OCI-LY7 (cell line): ENCODE data around the gene CAPRIN1. TPM values are rescaled to one million over a fixed set of nuclear protein-coding genes. Genes with fewer than 3 reads are reported as not detected.

Source experiments
- BruUV-seq: library from RNA; stranded (reverse); fragments of 400-500 nt; replicated peaks from 2 replicates; lab custom pipeline; 2021; lab: Mats Ljungman, UMichigan
- CTCF ChIA-PET: fragments of 300-600 bp; sonication (Branson Sonifier 250); formaldehyde crosslinking; loops from one replicate; lab custom pipeline; 2022; ENCODE audit warnings: antibody characterized with exemption; ENCODE audit not compliant: unreplicated experiment; lab: Charles Lee
- POLR2A ChIA-PET: fragments of 300-600 bp; sonication (Branson Sonifier 250); formaldehyde crosslinking; loops from one replicate; lab custom pipeline; 2022; ENCODE audit warnings: antibody characterized with exemption; lab: Charles Lee
- DNase-seq: peaks from one replicate; pipeline ENCODE4 v3.0.0-alpha.2; 2015; ENCODE audit warnings: low spot score
- H2AFZ ChIP-seq: fragments of 200-600 bp; sonication (generic), shearing (Covaris generic); 2 replicates; pipeline ENCODE4 v1.6.1; 2014; ENCODE audit warnings: mild to moderate bottlenecking, antibody characterized with exemption, low read length, moderate library complexity
- H3K27ac ChIP-seq: fragments of 200-600 bp; sonication (generic); 2 replicates; pipeline ENCODE4 v1.5.1; 2014; ENCODE audit warnings: mixed run types, low read depth, mild to moderate bottlenecking, moderate library complexity, low read length, inconsistent platforms; ENCODE audit not compliant: poor library complexity, severe bottlenecking
- H3K36me3 ChIP-seq: fragments of 200-600 bp; sonication (generic); 2 replicates; pipeline ENCODE4 v1.6.1; 2014; ENCODE audit warnings: mild to moderate bottlenecking, antibody characterized with exemption, low read length, moderate library complexity, mixed read lengths; ENCODE audit not compliant: insufficient read depth
- H3K4me1 ChIP-seq: fragments of 200-600 bp; sonication (generic); 2 replicates; pipeline ENCODE4 v1.5.1; 2014; ENCODE audit warnings: mild to moderate bottlenecking, low read length; ENCODE audit not compliant: insufficient read depth, poor library complexity, severe bottlenecking
- H3K4me2 ChIP-seq: fragments of 200-600 bp; sonication (generic); 2 replicates; pipeline ENCODE4 v1.6.1; 2014; ENCODE audit warnings: mild to moderate bottlenecking, low read length
- H3K4me3 ChIP-seq: fragments of 200-600 bp; sonication (generic); 2 replicates; pipeline ENCODE4 v1.5.1; 2014; ENCODE audit warnings: mild to moderate bottlenecking, low read depth, low read length; ENCODE audit not compliant: poor library complexity, severe bottlenecking
- H3K79me2 ChIP-seq: fragments of 200-600 bp; sonication (generic); 2 replicates; pipeline ENCODE4 v1.6.1; 2016; ENCODE audit warnings: low read depth, mild to moderate bottlenecking, low read length, moderate library complexity, mixed read lengths; ENCODE audit not compliant: insufficient read depth
- H3K9me2 ChIP-seq: fragments of 200-600 bp; sonication (generic); 2 replicates; pipeline ENCODE4 v1.6.1; 2016; ENCODE audit warnings: mild to moderate bottlenecking, low read length, mixed read lengths; ENCODE audit not compliant: insufficient read depth
- H3K9me3 ChIP-seq: fragments of 200-600 bp; sonication (generic); 2 replicates; pipeline ENCODE4 v1.6.1; 2014; ENCODE audit warnings: mild to moderate bottlenecking, mixed run types, low read length, mixed read lengths
- H4K20me1 ChIP-seq: fragments of 200-600 bp; sonication (generic); 2 replicates; pipeline ENCODE4 v1.6.1; 2014; ENCODE audit warnings: mild to moderate bottlenecking, antibody characterized with exemption, low read length, moderate library complexity, mixed read lengths; ENCODE audit not compliant: insufficient read depth
- CTCF ChIP-seq: fragments of 200-600 bp; sonication (generic); conservative IDR thresholded peaks from 2 replicates; pipeline ENCODE4 v1.5.1; 2014; ENCODE audit warnings: mild to moderate bottlenecking, antibody characterized with exemption, low read length, moderate library complexity, mixed read lengths
- EZH2phosphoT487 ChIP-seq: fragments of 200-600 bp; sonication (generic); IDR thresholded peaks from 2 replicates; pipeline ENCODE4 v1.6.1; 2018; ENCODE audit warnings: low read depth, borderline replicate concordance, mild to moderate bottlenecking, mixed run types, antibody characterized with exemption, low read length, moderate library complexity, mixed read lengths
- intact Hi-C: fragments of 100-400 bp; cut with micrococcal nuclease; formaldehyde crosslinking; loops from one replicate; pipeline ENCODE4 v1.10.0; 2022; ENCODE audit not compliant: unreplicated experiment
- total RNA-seq, 2 experiments: library from RNA; depleted of rRNA in 1 of 2; stranded (reverse); fragments of >200 nt in 1 of 2; shearing (Covaris generic) in 1 of 2; gene quantifications; 2 replicates each; pipeline ENCODE4 v1.2.3, GENCODE V29; 2014 to 2022

Gene CAPRIN1
- total RNA-seq, 2 experiments from 2014 or later: 259 to 286 TPM

- no TSS peak for BruUV-seq
- Histone ChIP-seq H3K4me1 (no peaks in the 10 kb centered on the region), H3K9me2 (no peaks in the 10 kb centered on the region), H3K9me3 (no peaks in the 10 kb centered on the region), H3K4me3 (no peak overlapping the region), H3K79me2 (no peaks in the 10 kb centered on the region), H4K20me1 (no peaks in the 10 kb centered on the region; the same call in 1 of the 2 replicates), H2AFZ (no peak overlapping the region), H3K36me3 (peaks cover 95% of the 10 kb centered on the region), H3K27ac (no peak overlapping the region), H3K4me2 (no peak overlapping the region)
- DNase-seq: no peak
- intact Hi-C loops: no loop called here
- no peak for TF ChIP-seq CTCF
- no peak for TF ChIP-seq EZH2phosphoT487
- ChIA-PET CTCF (no interaction called here), POLR2A (interaction anchor here (0.7 to 1.4 kb wide), 5 partner anchors 9 to 1586 kb away, joined by 3 to 4 read pairs (median 3); no protein-coding TSS in a partner anchor)
These were observed 80.9 kb downstream of the CAPRIN1 start for GRCh38 chr11:34132261-34132965.

GRCh38 chr11:34134765-34135164 lies 83.2 kb downstream of the CAPRIN1 start:
- BruUV-seq: no TSS peak
- Histone ChIP-seq H3K9me2 (no peaks in the 10 kb centered on the region), H3K4me1 (no peaks in the 10 kb centered on the region), H3K4me3 (no peak overlapping the region), H3K4me2 (no peak overlapping the region), H3K9me3 (no peaks in the 10 kb centered on the region), H3K27ac (no peak overlapping the region), H4K20me1 (no peaks in the 10 kb centered on the region; the same call in 1 of the 2 replicates), H3K79me2 (no peaks in the 10 kb centered on the region), H3K36me3 (peaks cover 98% of the 10 kb centered on the region), H2AFZ (no peak overlapping the region)
- no peak for DNase-seq
- POLR2A ChIA-PET: interaction anchor here (0.6 kb wide), 1 partner anchor 21 kb away, joined by 4 read pairs; no protein-coding TSS in a partner anchor
- TF ChIP-seq EZH2phosphoT487 (no peak), CTCF (no peak)
- CTCF ChIA-PET: no interaction called here
- intact Hi-C loops: no loop called here

GRCh38 chr11:34135439-34135838 lies 83.9 kb downstream of the CAPRIN1 start:
- Histone ChIP-seq H3K36me3 (peaks cover 98% of the 10 kb centered on the region), H3K4me1 (no peaks in the 10 kb centered on the region), H3K4me2 (no peak overlapping the region), H3K9me3 (no peaks in the 10 kb centered on the region), H3K9me2 (no peaks in the 10 kb centered on the region), H2AFZ (no peak overlapping the region), H4K20me1 (no peaks in the 10 kb centered on the region; the same call in 1 of the 2 replicates), H3K27ac (no peak overlapping the region), H3K4me3 (no peak overlapping the region), H3K79me2 (no peaks in the 10 kb centered on the region)
- no peak for DNase-seq
- POLR2A ChIA-PET: interaction anchor here (0.6 to 1.0 kb wide), 3 partner anchors 10 to 278 kb away, joined by 3 to 4 read pairs (median 4); no protein-coding TSS in a partner anchor
- TF ChIP-seq CTCF (no peak), EZH2phosphoT487 (no peak)
- BruUV-seq: no TSS peak
- intact Hi-C loops: no loop called here
- CTCF ChIA-PET: interaction anchor here (0.6 kb wide), 1 partner anchor 87 kb away, joined by 3 read pairs; no protein-coding TSS in a partner anchor
